Measurements from ENCODE around the gene SIRT7.

- TF ChIP-seq CTCF (conservative IDR thresholded peaks at IDR 0.05 in 1 of 2, IDR thresholded peaks at IDR 0.05 in 1 of 2; ENCODE audit: low read depth in 1 of 2, low read length in 2 of 2) (no peak), EZH2 (IDR thresholded peaks at IDR 0.05; ENCODE audit: low read length, missing control alignments) (no peak)
Measured at GRCh38 chr17:81962499-81963441, 44.8 kb upstream of the SIRT7 start.

Data from fibroblast of lung (primary cell).